HCT116 (cell line): Measurements from ENCODE around the gene KHDC4.

Experiments used
- EZH2 ChIP-seq: fragments of 200-600 bp; sonication (generic); IDR thresholded peaks from 2 replicates; pipeline ENCODE4 v1.6.1; 2017; ENCODE audit warnings: antibody characterized with exemption, mixed run types
- EZH2phosphoT487 ChIP-seq: fragments of 200-600 bp; IDR thresholded peaks from 2 replicates; pipeline ENCODE4 v1.6.1; 2018; ENCODE audit warnings: antibody characterized with exemption, borderline replicate concordance
- POLR2A ChIP-seq: IDR thresholded peaks from 2 replicates; pipeline ENCODE4 v1.7.0; 2011; ENCODE audit warnings: borderline replicate concordance; ENCODE audit not compliant: insufficient read depth, insufficient read length; ENCODE audit errors: extremely low read depth
- POLR2AphosphoS5 ChIP-seq: IDR thresholded peaks from 2 replicates; pipeline ENCODE4 v1.6.1; 2011; ENCODE audit warnings: mild to moderate bottlenecking, low read depth, low read length, moderate library complexity
- SIN3A ChIP-seq: IDR thresholded peaks from 2 replicates; pipeline ENCODE4 v1.6.1; 2012; ENCODE audit warnings: low read depth
- TCF7L2 ChIP-seq: IDR thresholded peaks from 2 replicates; pipeline ENCODE4 v1.7.0; 2011; ENCODE audit warnings: borderline replicate concordance, inconsistent platforms; ENCODE audit not compliant: insufficient read depth, insufficient read length; ENCODE audit errors: extremely low read depth
- ZNF274 ChIP-seq: fragments of 200-500 bp; sonication (Bioruptor generic); IDR thresholded peaks from 2 replicates; pipeline ENCODE4 v1.6.1; 2014; ENCODE audit warnings: mild to moderate bottlenecking, low read depth, low read length, inconsistent platforms
- TF ChIP-seq, protein P1 (sequence below), 3 experiments: fragments of 200-600 bp in 1 of 3; sonication (generic) in 1 of 3; IDR thresholded peaks in 2 of 3; conservative IDR thresholded peaks in 1 of 3; 2 replicates each; pipeline ENCODE4 v1.5.1; 2012 to 2017; ENCODE audit warnings: low read depth in 2 of 3, low read length in 2 of 3, antibody characterized with exemption in 1 of 3, borderline replicate concordance in 1 of 3, control low read depth in 1 of 3, mild to moderate bottlenecking in 1 of 3, mixed read lengths in 1 of 3, mixed run types in 1 of 3, moderate library complexity in 1 of 3; ENCODE audit not compliant: insufficient read depth in 1 of 3
- TF ChIP-seq, protein P2 (sequence below): IDR thresholded peaks from 2 replicates; pipeline ENCODE4 v1.6.1; 2011; ENCODE audit warnings: mild to moderate bottlenecking, low read length, moderate library complexity; ENCODE audit not compliant: insufficient replicate concordance; ENCODE audit errors: extremely low read depth

DNA sequence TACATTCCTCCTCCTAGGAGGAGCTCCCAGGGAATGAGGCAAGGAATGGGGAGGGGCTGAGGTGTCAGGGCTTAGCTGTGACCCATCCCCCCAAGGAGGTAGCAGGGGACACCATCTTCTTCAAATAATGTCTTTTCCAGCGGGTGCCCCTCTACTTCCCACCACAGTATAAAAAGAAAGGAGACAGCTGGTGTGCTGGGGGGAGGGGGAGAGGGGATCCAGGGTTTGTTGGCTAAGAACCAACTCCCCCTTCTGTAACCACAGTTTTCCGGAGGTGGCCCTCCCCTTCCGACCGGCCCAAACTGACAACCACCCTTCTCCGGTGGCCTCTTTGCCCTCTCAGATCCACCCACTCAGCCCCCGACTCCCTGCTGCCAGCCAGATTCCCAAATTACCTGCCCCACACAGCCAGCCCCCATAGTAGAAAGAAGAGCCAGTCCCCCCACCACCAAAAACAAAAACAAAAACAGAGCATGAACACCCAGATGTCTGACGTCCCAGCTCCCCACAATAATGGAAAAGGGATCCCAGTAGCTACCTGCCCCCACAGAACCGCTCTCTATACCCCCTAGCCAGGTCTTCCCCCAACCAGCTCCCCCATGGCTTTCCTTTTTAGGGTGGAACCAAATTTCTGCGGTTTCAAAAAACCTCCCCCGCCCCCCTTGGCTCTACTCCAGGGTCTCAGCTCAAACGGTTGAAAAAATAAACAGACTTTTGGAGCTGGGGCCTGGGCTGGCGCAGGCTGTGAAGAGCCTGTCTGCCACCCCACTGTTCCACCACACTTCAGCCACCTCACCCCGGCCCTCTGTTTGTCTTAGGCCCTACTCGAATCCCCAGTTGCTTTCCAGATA lies 42.1 kb upstream of the KHDC4 start:
- no peak for TF ChIP-seq POLR2AphosphoS5
- no peak for TF ChIP-seq EZH2
- TF ChIP-seq POLR2A, result no peak
- no peak for TF ChIP-seq ZNF274
- no peak for TF ChIP-seq TCF7L2
- TF ChIP-seq, protein P1, sequence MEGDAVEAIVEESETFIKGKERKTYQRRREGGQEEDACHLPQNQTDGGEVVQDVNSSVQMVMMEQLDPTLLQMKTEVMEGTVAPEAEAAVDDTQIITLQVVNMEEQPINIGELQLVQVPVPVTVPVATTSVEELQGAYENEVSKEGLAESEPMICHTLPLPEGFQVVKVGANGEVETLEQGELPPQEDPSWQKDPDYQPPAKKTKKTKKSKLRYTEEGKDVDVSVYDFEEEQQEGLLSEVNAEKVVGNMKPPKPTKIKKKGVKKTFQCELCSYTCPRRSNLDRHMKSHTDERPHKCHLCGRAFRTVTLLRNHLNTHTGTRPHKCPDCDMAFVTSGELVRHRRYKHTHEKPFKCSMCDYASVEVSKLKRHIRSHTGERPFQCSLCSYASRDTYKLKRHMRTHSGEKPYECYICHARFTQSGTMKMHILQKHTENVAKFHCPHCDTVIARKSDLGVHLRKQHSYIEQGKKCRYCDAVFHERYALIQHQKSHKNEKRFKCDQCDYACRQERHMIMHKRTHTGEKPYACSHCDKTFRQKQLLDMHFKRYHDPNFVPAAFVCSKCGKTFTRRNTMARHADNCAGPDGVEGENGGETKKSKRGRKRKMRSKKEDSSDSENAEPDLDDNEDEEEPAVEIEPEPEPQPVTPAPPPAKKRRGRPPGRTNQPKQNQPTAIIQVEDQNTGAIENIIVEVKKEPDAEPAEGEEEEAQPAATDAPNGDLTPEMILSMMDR (IDR thresholded peaks at IDR 0.05 in 2 of 3, conservative IDR thresholded peaks at IDR 0.05 in 1 of 3; ENCODE audit: borderline replicate concordance in 1 of 3, insufficient read depth in 1 of 3, low read depth in 2 of 3, low read length in 2 of 3), result no peak
- TF ChIP-seq, protein P2, sequence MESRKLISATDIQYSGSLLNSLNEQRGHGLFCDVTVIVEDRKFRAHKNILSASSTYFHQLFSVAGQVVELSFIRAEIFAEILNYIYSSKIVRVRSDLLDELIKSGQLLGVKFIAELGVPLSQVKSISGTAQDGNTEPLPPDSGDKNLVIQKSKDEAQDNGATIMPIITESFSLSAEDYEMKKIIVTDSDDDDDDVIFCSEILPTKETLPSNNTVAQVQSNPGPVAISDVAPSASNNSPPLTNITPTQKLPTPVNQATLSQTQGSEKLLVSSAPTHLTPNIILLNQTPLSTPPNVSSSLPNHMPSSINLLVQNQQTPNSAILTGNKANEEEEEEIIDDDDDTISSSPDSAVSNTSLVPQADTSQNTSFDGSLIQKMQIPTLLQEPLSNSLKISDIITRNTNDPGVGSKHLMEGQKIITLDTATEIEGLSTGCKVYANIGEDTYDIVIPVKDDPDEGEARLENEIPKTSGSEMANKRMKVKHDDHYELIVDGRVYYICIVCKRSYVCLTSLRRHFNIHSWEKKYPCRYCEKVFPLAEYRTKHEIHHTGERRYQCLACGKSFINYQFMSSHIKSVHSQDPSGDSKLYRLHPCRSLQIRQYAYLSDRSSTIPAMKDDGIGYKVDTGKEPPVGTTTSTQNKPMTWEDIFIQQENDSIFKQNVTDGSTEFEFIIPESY, result no peak
- TF ChIP-seq EZH2phosphoT487, result no peak
- TF ChIP-seq SIN3A, result no peak
